Testis (tissue), 3 donors: ENCODE results near the gene PAPSS2. TPM values are rescaled to one million over a fixed set of nuclear protein-coding genes. Genes with fewer than 3 reads are reported as not detected.
"Not testable (repeated sequence)": the region's sequence is repeated elsewhere in the genome, so short reads cannot be mapped to it uniquely, and the experiment has no call there.

Source experiments
- DNase-seq: peaks from one replicate; pipeline ENCODE4 v3.0.0-alpha.2; 2019
- H3K27ac ChIP-seq, 2 donors: fragments of 200-600 bp; sonication (generic); one replicate each; pipeline ENCODE4 v1.5.1; 2019
- H3K27me3 ChIP-seq: fragments of 200-600 bp; sonication (generic); one replicate; pipeline ENCODE4 v1.5.1; 2019
- H3K36me3 ChIP-seq: fragments of 200-600 bp; sonication (generic); one replicate; pipeline ENCODE4 v1.5.1; 2017; ENCODE audit warnings: low read depth; ENCODE audit errors: missing control alignments
- H3K4me1 ChIP-seq: fragments of 200-600 bp; sonication (generic); one replicate; pipeline ENCODE4 v1.5.1; 2019
- H3K4me3 ChIP-seq, 2 donors: fragments of 200-600 bp; sonication (generic); one replicate each; pipeline ENCODE4 v1.5.1; 2017 to 2019
- H3K9me3 ChIP-seq: fragments of 200-600 bp; sonication (generic); one replicate; pipeline ENCODE4 v1.5.1; 2017
- CTCF ChIP-seq, 3 experiments: fragments of 450-650 bp in 2 of 3; fragments of 200-600 bp in 1 of 3; sonication (generic) in 1 of 3; IDR thresholded peaks; one replicate each; pipeline ENCODE4 v1.5.1; 2016 to 2019; ENCODE audit warnings: antibody characterized with exemption in 3 of 3, mild to moderate bottlenecking in 2 of 3, moderate library complexity in 1 of 3
- POLR2A ChIP-seq: fragments of 450-650 bp; IDR thresholded peaks from one replicate; pipeline ENCODE4 v1.6.1; 2017; ENCODE audit warnings: antibody characterized with exemption, mild to moderate bottlenecking, moderate library complexity
- WGBS, 2 donors: methylation state at CpG; one replicate each; pipeline ENCODE4 v1.1.5; 2018; 5-methylcytosine and 5-hydroxymethylcytosine counted together
- intact Hi-C: fragments of 100-400 bp; cut with DNase I; formaldehyde crosslinking; loops from one replicate; pipeline ENCODE4 v1.15.1; 2023; ENCODE audit warnings: low total_unique reads
- polyA plus RNA-seq: library from polyadenylated mRNA; stranded (reverse); fragments of 350-450 nt; fragmentation: Illumina TruSeq; extraction: RNeasy Lipid Tissue Mini Kit (QIAGEN cat#74804); gene quantifications from one replicate; pipeline ENCODE4 v1.2.3, GENCODE V29; 2014; ENCODE audit warnings: low read depth, low replicate concordance; ENCODE audit not compliant: insufficient read depth
- total RNA-seq, 2 donors: library from RNA; depleted of rRNA; stranded (reverse); fragments of >200 nt; gene quantifications; one replicate each; pipeline ENCODE4 v1.2.3, GENCODE V29; 2016

Gene PAPSS2
- total and polyA plus RNA-seq, 3 donors from 2014 or later: 4.6 to 20.1 (median 6.4) TPM

GRCh38 chr10:87640043-87640442 lies 19.6 kb upstream of the PAPSS2 start:
- H3K4me3 ChIP-seq: no peak overlapping the region
- TF ChIP-seq POLR2A (no peak), CTCF (IDR thresholded peaks at IDR 0.05) (no peak)
- intact Hi-C loops: no loop called here
- no peaks in the 10 kb centered on the region for H3K9me3 ChIP-seq
- no peaks in the 10 kb centered on the region for H3K27me3 ChIP-seq
- H3K4me1 ChIP-seq: no peaks in the 10 kb centered on the region
- no peak overlapping the region for H3K27ac ChIP-seq
- DNase-seq: no peak
- H3K36me3 ChIP-seq: no peaks in the 10 kb centered on the region

DNA sequence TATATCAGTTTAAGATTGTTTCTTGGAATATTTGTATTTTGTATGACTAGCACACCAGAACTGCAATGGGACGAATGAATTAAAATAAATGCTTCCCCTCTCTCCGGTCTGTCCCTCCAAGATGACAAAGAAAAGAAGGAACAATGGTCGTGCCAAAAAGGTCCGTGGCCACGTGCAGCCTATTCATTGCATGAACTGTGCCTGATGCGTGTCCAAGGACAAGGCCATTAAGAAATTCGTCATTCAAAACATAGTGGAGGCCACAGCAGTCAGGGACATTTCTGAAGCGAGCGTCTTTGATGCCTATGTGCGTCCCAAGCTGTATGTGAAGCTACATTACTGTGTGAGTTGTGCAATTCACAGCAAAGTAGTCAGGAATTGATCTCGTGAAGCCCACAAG lies 17.2 kb upstream of the PAPSS2 start:
- no peak for DNase-seq
- no peak overlapping the region for H3K27ac ChIP-seq
- H3K9me3 ChIP-seq: no peaks in the 10 kb centered on the region
- no peak overlapping the region for H3K4me3 ChIP-seq
- H3K4me1 ChIP-seq: no peaks in the 10 kb centered on the region
- H3K27me3 ChIP-seq: no peaks in the 10 kb centered on the region
- WGBS, 2 donors: 89 to 91% methylated on average over 11 of the region's 11 CpGs
- TF ChIP-seq CTCF (IDR thresholded peaks at IDR 0.05) (no peak), POLR2A (no peak)
- intact Hi-C loops: no loop called here
- no peaks in the 10 kb centered on the region for H3K36me3 ChIP-seq

GRCh38 chr10:87642988-87643387 lies 16.7 kb upstream of the PAPSS2 start:
- intact Hi-C loops: no loop called here
- no peak overlapping the region for H3K27ac ChIP-seq
- no peak for DNase-seq

GRCh38 chr10:87643920-87644319 lies 15.8 kb upstream of the PAPSS2 start:
- no peak for DNase-seq
- WGBS, 2 donors: 91 to 93% methylated on average over 3 of the region's 3 CpGs
- H3K27me3 ChIP-seq: no peaks in the 10 kb centered on the region
- H3K27ac ChIP-seq: no peak overlapping the region
- H3K36me3 ChIP-seq: no peaks in the 10 kb centered on the region
- H3K4me3 ChIP-seq: no peak overlapping the region
- TF ChIP-seq POLR2A (no peak), CTCF (IDR thresholded peaks at IDR 0.05) (no peak)
- no peaks in the 10 kb centered on the region for H3K9me3 ChIP-seq
- no peaks in the 10 kb centered on the region for H3K4me1 ChIP-seq
- intact Hi-C loops: no loop called here

More at GRCh38 chr10:87642988-87643387, 16.7 kb upstream of the PAPSS2 start:
- Histone ChIP-seq H3K9me3 (no peaks in the 10 kb centered on the region), H3K27me3 (no peaks in the 10 kb centered on the region), H3K36me3 (no peaks in the 10 kb centered on the region), H3K4me1 (no peaks in the 10 kb centered on the region), H3K4me3 (no peak overlapping the region)
- TF ChIP-seq POLR2A: no peak
- no peak for TF ChIP-seq CTCF (IDR thresholded peaks at IDR 0.05)

DNA sequence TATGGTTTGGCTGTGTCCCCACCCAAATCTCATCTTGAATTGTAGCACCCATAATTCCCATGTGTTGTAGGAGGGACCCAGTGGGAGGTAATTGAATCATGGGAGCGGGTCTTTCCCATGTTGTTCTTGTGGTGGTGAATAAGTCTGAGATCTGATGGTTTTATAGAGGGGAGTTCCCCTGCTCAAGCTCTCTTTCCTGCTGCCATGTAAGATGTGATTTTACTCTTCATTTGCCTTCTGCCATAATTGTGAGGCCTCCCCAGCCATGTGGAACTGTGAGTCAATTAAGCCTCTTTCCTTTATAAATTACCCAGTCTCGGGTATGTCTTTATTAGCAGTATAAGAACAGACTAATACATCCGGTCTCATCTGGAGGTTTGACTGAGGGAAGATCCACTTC lies 15.2 kb upstream of the PAPSS2 start:
- H3K27ac ChIP-seq, intact Hi-C loops, H3K9me3 ChIP-seq, H3K4me1 ChIP-seq, H3K27me3 ChIP-seq, H3K36me3 ChIP-seq, DNase-seq, H3K4me3 ChIP-seq: not testable (repeated sequence)
- WGBS, 2 donors: 95 to 96% methylated on average over 3 of the region's 3 CpGs
